GM12892 (cell line): ENCODE data around the gene TXNRD1.

Experiments
- POLR2A ChIP-seq: IDR thresholded peaks from 2 replicates; pipeline ENCODE4 v1.6.1; 2011; ENCODE audit warnings: low read depth, low read length, control low read depth
- POLR2AphosphoS5 ChIP-seq: IDR thresholded peaks from 2 replicates; pipeline ENCODE4 v1.6.1; 2011; ENCODE audit warnings: low read depth, low read length, control low read depth
- TAF1 ChIP-seq: IDR thresholded peaks from 2 replicates; pipeline ENCODE4 v1.6.1; 2011; ENCODE audit warnings: low read depth, mild to moderate bottlenecking, control low read depth, low read length, borderline replicate concordance

GRCh38 chr12:104183443-104183842 lies 32.1 kb upstream of the TXNRD1 start:
- TF ChIP-seq TAF1 (no peak), POLR2AphosphoS5 (no peak), POLR2A (no peak)
